Upper lobe of right lung (tissue), 1 donor: Measurements from ENCODE around the gene SNRNP25. TPM values are rescaled to one million over a fixed set of nuclear protein-coding genes. Genes with fewer than 3 reads are reported as not detected.

Experiments used
- ATAC-seq: fragments of 200-7000 bp; cut with Tn5 transposase; one replicate; pipeline ENCODE4 v1.9.1; 2020; ENCODE audit warnings: mild to moderate bottlenecking, moderate library complexity
- DNase-seq: peaks from one replicate; pipeline ENCODE4 v3.0.0-alpha.2; 2020
- H3K27ac ChIP-seq: fragments of 200-600 bp; one replicate; pipeline ENCODE4 v1.8.0; 2022
- H3K27me3 ChIP-seq: fragments of 200-600 bp; one replicate; pipeline ENCODE4 v1.8.0; 2022; ENCODE audit warnings: mild to moderate bottlenecking
- H3K36me3 ChIP-seq: fragments of 200-600 bp; one replicate; pipeline ENCODE4 v1.8.0; 2022
- H3K4me1 ChIP-seq: fragments of 200-600 bp; one replicate; pipeline ENCODE4 v1.8.0; 2022
- H3K4me3 ChIP-seq: fragments of 200-600 bp; one replicate; pipeline ENCODE4 v1.8.0; 2022; ENCODE audit warnings: mild to moderate bottlenecking
- H3K9me3 ChIP-seq: fragments of 200-600 bp; one replicate; pipeline ENCODE4 v1.8.0; 2022
- CTCF ChIP-seq: fragments of 200-600 bp; IDR thresholded peaks from one replicate; pipeline ENCODE4 v1.8.0; 2022; ENCODE audit warnings: antibody characterized with exemption
- intact Hi-C: fragments of 100-400 bp; cut with DNase I; formaldehyde crosslinking; loops from one replicate; pipeline ENCODE4 v1.11.0; 2022
- total RNA-seq: library from RNA; stranded (reverse); fragmentation: NEBNext Ultra II Directional; extraction: Animal tissue kit (Norgen Biotek cat#: 25700); gene quantifications from one replicate; pipeline ENCODE4 v1.2.1, GENCODE V29; 2021
- donor health status: DM: no; HTN: yes; CAD: no; lungs with severe emphysema.

Gene SNRNP25
- total RNA-seq, 1 donor from 2014 or later, result 11.6 TPM

GRCh38 chr16:92431-93339 lies 39.1 kb downstream of the SNRNP25 start:
- peaks cover 10% of the 10 kb centered on the region for H3K4me1 ChIP-seq
- H3K27me3 ChIP-seq, result no peaks in the 10 kb centered on the region
- no peak overlapping the region for H3K4me3 ChIP-seq
- peaks cover 30% of the 10 kb centered on the region for H3K36me3 ChIP-seq
- TF ChIP-seq CTCF, result no peak
- no peak for ATAC-seq
- no peaks in the 10 kb centered on the region for H3K9me3 ChIP-seq
- intact Hi-C loops, result no loop called here
- H3K27ac ChIP-seq, result no peak overlapping the region
- DNase-seq, result no peak

GRCh38 chr16:94918-95265 lies 41.3 kb downstream of the SNRNP25 start:
- Histone ChIP-seq H3K27ac (no peak overlapping the region), H3K4me3 (no peak overlapping the region), H3K9me3 (no peaks in the 10 kb centered on the region), H3K36me3 (peaks cover 14% of the 10 kb centered on the region), H3K27me3 (no peaks in the 10 kb centered on the region), H3K4me1 (peaks cover 10% of the 10 kb centered on the region)
- no peak for ATAC-seq
- intact Hi-C loops, result no loop called here
- TF ChIP-seq CTCF, result no peak
- no peak for DNase-seq

DNA sequence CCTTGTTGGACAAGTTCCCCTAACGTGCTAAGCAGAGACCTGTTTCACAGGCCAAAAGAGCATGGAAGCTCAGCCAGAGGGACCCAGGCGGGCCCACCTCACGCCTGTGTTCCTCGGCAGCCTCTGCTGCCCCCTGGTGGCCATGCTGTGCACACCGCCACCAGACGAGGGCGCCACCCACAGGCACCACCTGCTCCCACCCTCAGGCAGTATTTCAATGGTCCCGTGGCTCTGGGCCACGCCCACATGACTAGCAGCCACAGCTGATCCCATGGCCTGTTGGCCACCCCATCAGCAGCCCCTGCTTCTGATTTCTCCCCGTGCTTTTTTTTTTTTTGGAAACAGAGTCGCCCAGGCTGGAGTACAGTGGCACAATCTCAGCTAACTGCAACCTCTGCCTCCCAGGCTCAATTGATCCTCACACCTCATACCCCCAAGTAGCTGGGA lies 43.3 kb downstream of the SNRNP25 start:
- Histone ChIP-seq H3K27me3 (no peaks in the 10 kb centered on the region), H3K4me1 (peaks cover 16% of the 10 kb centered on the region), H3K36me3 (peaks cover 7% of the 10 kb centered on the region), H3K9me3 (no peaks in the 10 kb centered on the region), H3K4me3 (no peak overlapping the region), H3K27ac (no peak overlapping the region)
- DNase-seq (peak; percentile 94), ATAC-seq (peak; percentile 97)
- intact Hi-C loops, result no loop called here
- peak; percentile 97 for TF ChIP-seq CTCF

- TF ChIP-seq CTCF, result no peak
- DNase-seq, result no peak
- H3K4me1 ChIP-seq, result peaks cover 20% of the 10 kb centered on the region
- H3K27me3 ChIP-seq, result no peaks in the 10 kb centered on the region
- no peak overlapping the region for H3K27ac ChIP-seq
- H3K36me3 ChIP-seq, result peaks cover 7% of the 10 kb centered on the region
- intact Hi-C loops, result no loop called here
- H3K4me3 ChIP-seq, result no peak overlapping the region
- ATAC-seq, result no peak
- H3K9me3 ChIP-seq, result no peaks in the 10 kb centered on the region
Observed at GRCh38 chr16:97822-98221, 44.2 kb downstream of the SNRNP25 start.

GRCh38 chr16:100989-101388 lies 47.4 kb downstream of the SNRNP25 start:
- Histone ChIP-seq H3K27me3 (no peaks in the 10 kb centered on the region), H3K4me3 (no peak overlapping the region), H3K36me3 (peaks cover 13% of the 10 kb centered on the region), H3K9me3 (no peaks in the 10 kb centered on the region), H3K27ac (peak overlapping the region; percentile 76), H3K4me1 (peaks cover 20% of the 10 kb centered on the region)
- ATAC-seq, result no peak
- no peak for DNase-seq
- TF ChIP-seq CTCF, result no peak
- intact Hi-C loops, result no loop called here
